Left lung (tissue), 10 donors: Measurements from ENCODE around the gene DLG2. TPM values are rescaled to one million over a fixed set of nuclear protein-coding genes. Genes with fewer than 3 reads are reported as not detected.

Experiments used
- ATAC-seq: fragments of 200-7000 bp; cut with Tn5 transposase; one replicate; pipeline ENCODE4 v1.9.1; 2020; ENCODE audit warnings: moderate library complexity
- DNase-seq, 4 donors: peaks; one replicate each; pipeline ENCODE4 v3.0.0-alpha.2; 2013 to 2020
- H3K27ac ChIP-seq, 2 donors: fragments of 200-600 bp; sonication (generic) in 1 of 2; one replicate each; pipeline versions ENCODE4 v1.5.0 to v1.8.0; 2020 to 2021
- H3K27me3 ChIP-seq, 2 donors: fragments of 200-600 bp; sonication (generic) in 1 of 2; one replicate each; pipeline versions ENCODE4 v1.5.0 to v1.8.0; 2020 to 2021
- H3K36me3 ChIP-seq, 2 donors: fragments of 200-600 bp; sonication (generic) in 1 of 2; one replicate each; pipeline versions ENCODE4 v1.5.0 to v1.8.0; 2020 to 2021
- H3K4me1 ChIP-seq, 2 donors: fragments of 200-600 bp; one replicate each; pipeline ENCODE4 v1.8.0; 2021
- H3K4me3 ChIP-seq, 2 donors: fragments of 200-600 bp; sonication (generic) in 1 of 2; one replicate each; pipeline versions ENCODE4 v1.5.0 to v1.8.0; 2020 to 2021; ENCODE audit warnings: mild to moderate bottlenecking in 1 of 2
- H3K9me3 ChIP-seq, 2 donors: fragments of 200-600 bp; sonication (generic) in 1 of 2; one replicate each; pipeline versions ENCODE4 v1.5.0 to v1.8.0; 2020 to 2021
- CTCF ChIP-seq, 2 donors: fragments of 200-600 bp; sonication (generic) in 1 of 2; IDR thresholded peaks; one replicate each; pipeline versions ENCODE4 v1.5.0 to v1.8.0; 2021; ENCODE audit warnings: antibody characterized with exemption in 2 of 2
- intact Hi-C, 2 donors: fragments of 100-400 bp; cut with DNase I; formaldehyde crosslinking; loops; one replicate each; pipeline versions ENCODE4 v1.11.2 to v1.14.2; 2022
- polyA plus RNA-seq, 6 donors: library from polyadenylated mRNA; unstranded; fragments of 120-200 nt; gene quantifications; one replicate each; pipeline ENCODE4 v1.2.1, GENCODE V29; 2013; ENCODE audit not compliant: insufficient read length in 6 of 6
- total RNA-seq, 2 donors: library from RNA; stranded (reverse); fragmentation: NEBNext Ultra II Directional; extraction: Animal tissue kit (Norgen Biotek cat#: 25700); gene quantifications; one replicate each; pipeline ENCODE4 v1.2.1, GENCODE V29; 2021
- donor health status: DM: no; HTN: yes; CAD: no.
- donor health status: DM: no; HTN: no; CAD: no.

The DLG2 gene
- total and polyA plus RNA-seq, 8 donors = 4.5 to 15.0 (median 8.6) TPM

- intact Hi-C loops = no loop called here
- peak in 1 of 4 donors; percentile 43 for DNase-seq
- ATAC-seq = no peak
- H3K9me3 ChIP-seq = no peaks in the 10 kb centered on the region
- H3K27ac ChIP-seq = no peak overlapping the region
- H3K36me3 ChIP-seq = no peaks in the 10 kb centered on the region
- no peak overlapping the region for H3K4me3 ChIP-seq
- no peaks in the 10 kb centered on the region for H3K27me3 ChIP-seq
- no peaks in the 10 kb centered on the region for H3K4me1 ChIP-seq
- TF ChIP-seq CTCF (IDR thresholded peaks at IDR 0.05) = no peak
Measured at GRCh38 chr11:84089072-84090057, 1537.8 kb downstream of the DLG2 start.

- no peaks in the 10 kb centered on the region for H3K27me3 ChIP-seq
- intact Hi-C loops = no loop called here
Measured at GRCh38 chr11:84071851-84072250, 1555.3 kb downstream of the DLG2 start.

GRCh38 chr11:84069048-84069447 is 1558.1 kb downstream of the DLG2 start:
- Histone ChIP-seq H3K27me3 (no peaks in the 10 kb centered on the region), H3K4me1 (no peaks in the 10 kb centered on the region), H3K4me3 (no peak overlapping the region), H3K36me3 (no peaks in the 10 kb centered on the region), H3K27ac (no peak overlapping the region), H3K9me3 (no peaks in the 10 kb centered on the region)
- DNase-seq (no peak), ATAC-seq (peak; percentile 74)
- no peak for TF ChIP-seq CTCF (IDR thresholded peaks at IDR 0.05)
- intact Hi-C loops = no loop called here

More at GRCh38 chr11:84071851-84072250, 1555.3 kb downstream of the DLG2 start:
- ATAC-seq (no peak), DNase-seq (no peak)
- Histone ChIP-seq H3K27ac (no peak overlapping the region), H3K4me3 (no peak overlapping the region), H3K9me3 (no peaks in the 10 kb centered on the region), H3K36me3 (no peaks in the 10 kb centered on the region), H3K4me1 (no peaks in the 10 kb centered on the region)
- TF ChIP-seq CTCF (IDR thresholded peaks at IDR 0.05) = no peak

GRCh38 chr11:84061726-84062125 is 1565.4 kb downstream of the DLG2 start:
- no peaks in the 10 kb centered on the region for H3K4me1 ChIP-seq
- intact Hi-C loops = no loop called here
- H3K36me3 ChIP-seq = no peaks in the 10 kb centered on the region

More at GRCh38 chr11:84061726-84062125, 1565.4 kb downstream of the DLG2 start:
- H3K27ac ChIP-seq = no peak overlapping the region
- no peak overlapping the region for H3K4me3 ChIP-seq
- DNase-seq (no peak), ATAC-seq (no peak)
- H3K27me3 ChIP-seq = no peaks in the 10 kb centered on the region
- H3K9me3 ChIP-seq = no peaks in the 10 kb centered on the region
- no peak for TF ChIP-seq CTCF (IDR thresholded peaks at IDR 0.05)
